Measurements from ENCODE around the gene NRF1. TPM values are rescaled to one million over a fixed set of nuclear protein-coding genes. Genes with fewer than 3 reads are reported as not detected.

NRF1 gene
- total and polyA plus RNA-seq, 4 donors: 4.9 to 23.4 (median 14.3) TPM

DNA sequence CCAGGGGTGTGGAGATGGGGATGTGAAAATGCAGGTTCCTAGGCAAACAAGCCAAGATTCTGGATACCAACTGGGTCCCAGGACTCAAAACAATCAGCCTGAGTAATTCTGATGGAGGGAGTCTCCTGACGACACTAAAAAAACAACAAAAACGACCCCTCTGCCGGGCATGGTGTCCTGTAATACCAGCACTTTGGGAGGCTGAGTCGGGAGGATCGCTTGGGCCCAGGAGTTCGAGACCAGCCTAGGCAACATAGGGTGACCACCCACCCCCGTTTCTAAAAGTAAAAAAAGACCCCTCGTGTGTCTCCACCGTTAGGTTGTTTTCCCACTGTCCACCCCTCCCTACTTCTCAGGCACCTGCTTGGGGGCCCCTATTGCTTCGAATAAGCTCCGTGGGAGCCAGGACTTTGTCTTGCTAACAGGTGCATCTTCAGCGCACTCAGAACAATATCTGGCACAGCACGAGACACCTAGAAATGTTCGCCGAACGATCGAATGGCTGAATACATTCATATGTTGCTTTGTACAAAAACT is 743 bp upstream of the NRF1 start:
- Histone ChIP-seq H3K4me3 (ENCODE audit: low read length in 2 of 2) (peak overlapping the region; percentile 87 to 98), H3K36me3 (ENCODE audit: control insufficient read depth in 1 of 2, insufficient read depth in 2 of 2, low read length in 1 of 2) (no peaks in the 10 kb centered on the region), H3K4me1 (ENCODE audit: control insufficient read depth in 1 of 2, insufficient read depth in 2 of 2, low read length in 2 of 2) (no peaks in the 10 kb centered on the region), H3K27ac (ENCODE audit: low read depth in 1 of 2, low read length in 2 of 2) (peak overlapping the region; percentile 12 to 75), H3K27me3 (ENCODE audit: control insufficient read depth in 1 of 2, insufficient read depth in 2 of 2, low read length in 1 of 2) (no peaks in the 10 kb centered on the region), H3K9me3 (ENCODE audit: control insufficient read depth, low read length) (no peaks in the 10 kb centered on the region)
- DNase-seq (no peak), ATAC-seq (ENCODE audit: low FRiP score) (no peak)
- 8 to 10% methylated on average over 17 of the region's 17 CpGs for WGBS, 2 donors
- intact Hi-C loops (cut with DNase I): loop anchor here in 1 of 2 donors (5.0 to 10.0 kb wide), 2 partner anchors 217 to 386 kb away; partner anchors contain the start of gene AHCYL2

DNA sequence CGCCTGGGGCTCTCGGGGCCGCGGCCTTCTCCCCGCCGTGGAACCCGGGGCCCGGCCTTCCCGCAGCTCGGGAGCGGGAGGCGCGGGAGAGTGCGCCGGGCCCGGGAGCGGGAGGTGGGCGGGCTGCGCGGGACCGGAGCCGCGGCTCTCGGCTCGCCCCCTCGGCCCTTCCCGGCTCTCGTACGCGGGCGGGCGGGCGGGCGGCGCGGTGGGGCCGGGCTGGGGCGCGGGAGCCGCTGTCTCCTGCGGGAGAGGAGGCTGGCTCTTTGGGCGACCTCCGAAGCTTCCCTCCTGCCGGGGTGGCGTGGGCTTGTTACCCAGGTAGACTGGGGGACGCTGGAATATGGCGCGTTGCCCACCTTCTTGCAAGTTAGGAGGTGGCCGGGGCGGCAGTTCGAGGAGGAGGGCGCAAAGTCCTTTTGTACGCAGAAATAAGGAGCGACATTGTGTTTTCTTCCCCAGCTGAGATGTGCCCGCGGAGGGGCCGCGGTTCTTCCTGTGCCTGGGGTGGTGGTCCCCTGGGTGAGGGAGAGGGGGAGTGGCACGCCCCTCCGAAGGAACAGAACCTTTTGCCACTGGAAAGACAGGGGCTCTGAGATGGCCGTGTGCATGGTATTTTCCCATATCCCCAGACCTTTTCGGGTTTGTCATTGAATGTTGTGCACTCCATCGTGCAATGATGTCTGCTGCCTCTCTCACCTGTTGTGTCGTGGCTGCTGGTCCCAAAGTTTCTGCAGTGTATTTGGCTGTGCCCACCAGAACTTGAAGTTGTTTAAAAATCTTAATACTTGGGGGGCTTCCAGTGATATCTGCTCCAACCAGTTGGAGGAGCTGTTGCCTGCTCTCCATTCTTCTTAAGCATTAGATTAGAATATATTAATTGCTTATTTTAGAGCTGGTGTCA is 844 bp downstream of the NRF1 start:
- H3K27ac ChIP-seq (ENCODE audit: low read depth in 1 of 2, low read length in 2 of 2): peak overlapping the region; percentile 73 to 89
- peaks cover 2 to 8% of the 10 kb centered on the region in 2 donors for H3K4me1 ChIP-seq (ENCODE audit: control insufficient read depth in 1 of 2, insufficient read depth in 2 of 2, low read length in 2 of 2)
- no peaks in the 10 kb centered on the region for H3K9me3 ChIP-seq (ENCODE audit: control insufficient read depth, low read length)
- ATAC-seq (ENCODE audit: low FRiP score) (peak; percentile 7), DNase-seq (peak; percentile 69 to 85)
- intact Hi-C loops (cut with DNase I): loop anchor here in 1 of 2 donors (5.0 to 10.0 kb wide), 2 partner anchors 215 to 388 kb away; partner anchors contain the start of gene AHCYL2
- WGBS, 2 donors: 0 to 1% methylated on average over 55 to 64 of the region's 64 CpGs
- H3K27me3 ChIP-seq (ENCODE audit: control insufficient read depth in 1 of 2, insufficient read depth in 2 of 2, low read length in 1 of 2): no peaks in the 10 kb centered on the region
- peak overlapping the region; percentile 87 to 98 for H3K4me3 ChIP-seq (ENCODE audit: low read length in 2 of 2)
- H3K36me3 ChIP-seq (ENCODE audit: control insufficient read depth in 1 of 2, insufficient read depth in 2 of 2, low read length in 1 of 2): no peaks in the 10 kb centered on the region

DNA sequence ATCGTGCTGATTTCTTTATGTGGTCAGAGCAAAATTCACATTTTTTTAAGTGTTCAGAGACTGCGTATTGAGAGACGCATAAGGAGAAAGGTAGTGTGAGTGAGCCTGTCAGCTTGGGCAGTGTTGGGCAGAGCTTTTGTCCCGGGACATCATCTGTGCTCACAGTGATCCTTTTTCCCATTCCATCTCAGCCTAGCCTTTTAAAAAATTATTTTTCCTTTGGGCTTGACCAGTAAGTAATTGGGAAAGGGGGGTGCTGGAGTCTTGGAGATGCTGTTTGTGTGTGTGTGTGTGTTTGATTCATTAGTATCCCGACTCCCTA is 1.5 kb downstream of the NRF1 start:
- Histone ChIP-seq H3K4me1 (ENCODE audit: control insufficient read depth in 1 of 2, insufficient read depth in 2 of 2, low read length in 2 of 2) (peaks cover 6 to 10% of the 10 kb centered on the region in 2 donors), H3K27me3 (ENCODE audit: control insufficient read depth in 1 of 2, insufficient read depth in 2 of 2, low read length in 1 of 2) (no peaks in the 10 kb centered on the region), H3K4me3 (ENCODE audit: low read length in 2 of 2) (peak overlapping the region; percentile 87 to 98), H3K9me3 (ENCODE audit: control insufficient read depth, low read length) (no peaks in the 10 kb centered on the region), H3K27ac (ENCODE audit: low read depth in 1 of 2, low read length in 2 of 2) (no peak overlapping the region), H3K36me3 (ENCODE audit: control insufficient read depth in 1 of 2, insufficient read depth in 2 of 2, low read length in 1 of 2) (no peaks in the 10 kb centered on the region)
- 9 to 14% methylated on average over 5 of the region's 5 CpGs for WGBS, 2 donors
- DNase-seq (no peak), ATAC-seq (ENCODE audit: low FRiP score) (no peak)
- intact Hi-C loops (cut with DNase I): loop anchor here in 1 of 2 donors (5.0 to 10.0 kb wide), 2 partner anchors 214 to 388 kb away; partner anchors contain the start of gene AHCYL2

DNA sequence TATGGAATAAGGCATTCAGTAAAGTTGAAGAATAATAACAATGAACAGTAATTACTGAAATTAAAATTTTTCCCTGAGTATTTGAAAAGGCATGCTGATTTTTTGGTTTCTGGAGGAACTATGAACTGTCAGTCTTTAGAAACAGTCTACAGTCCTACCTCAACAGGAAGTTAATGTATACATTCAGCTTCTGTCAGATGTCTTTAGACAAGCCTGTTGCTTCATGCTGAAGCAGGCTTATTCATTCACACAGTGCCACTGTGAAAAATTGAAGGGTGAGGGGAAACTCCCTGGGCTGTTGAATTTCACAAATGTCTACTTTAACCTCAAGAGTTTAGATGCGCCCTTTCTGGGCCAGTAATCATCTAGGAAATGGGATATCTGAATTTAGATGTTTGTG is 3.5 kb downstream of the NRF1 start:
- H3K4me1 ChIP-seq (ENCODE audit: control insufficient read depth in 1 of 2, insufficient read depth in 2 of 2, low read length in 2 of 2): peaks cover 6 to 10% of the 10 kb centered on the region in 2 donors
- intact Hi-C loops (cut with DNase I): loop anchor here in 1 of 2 donors (10.0 kb wide), 1 partner anchor 390 kb away; the partner anchor contains the start of gene AHCYL2

GRCh38 chr7:129616530-129616929 is 5.0 kb downstream of the NRF1 start:
- intact Hi-C loops (cut with DNase I): loop anchor here in 1 of 2 donors (10.0 kb wide), 1 partner anchor 392 kb away; the partner anchor contains the start of gene AHCYL2
- 69% methylated on average over 4 of the region's 4 CpGs for WGBS, 2 donors
- no peak for DNase-seq
- ATAC-seq (ENCODE audit: low FRiP score): no peak
- Histone ChIP-seq H3K4me1 (ENCODE audit: control insufficient read depth in 1 of 2, insufficient read depth in 2 of 2, low read length in 2 of 2) (peaks cover 6 to 10% of the 10 kb centered on the region in 2 donors), H3K27me3 (ENCODE audit: control insufficient read depth in 1 of 2, insufficient read depth in 2 of 2, low read length in 1 of 2) (no peaks in the 10 kb centered on the region), H3K27ac (ENCODE audit: low read depth in 1 of 2, low read length in 2 of 2) (no peak overlapping the region), H3K4me3 (ENCODE audit: low read length in 2 of 2) (no peak overlapping the region), H3K36me3 (ENCODE audit: control insufficient read depth in 1 of 2, insufficient read depth in 2 of 2, low read length in 1 of 2) (no peaks in the 10 kb centered on the region), H3K9me3 (ENCODE audit: control insufficient read depth, low read length) (no peaks in the 10 kb centered on the region)

More for the DNA sequence above, 3.5 kb downstream of the NRF1 start:
- Histone ChIP-seq H3K36me3 (ENCODE audit: control insufficient read depth in 1 of 2, insufficient read depth in 2 of 2, low read length in 1 of 2) (no peaks in the 10 kb centered on the region), H3K27ac (ENCODE audit: low read depth in 1 of 2, low read length in 2 of 2) (no peak overlapping the region), H3K4me3 (ENCODE audit: low read length in 2 of 2) (no peak overlapping the region), H3K27me3 (ENCODE audit: control insufficient read depth in 1 of 2, insufficient read depth in 2 of 2, low read length in 1 of 2) (no peaks in the 10 kb centered on the region), H3K9me3 (ENCODE audit: control insufficient read depth, low read length) (no peaks in the 10 kb centered on the region)
- WGBS, 2 donors: 91 to 94% methylated on average over 1 of the region's 1 CpG
- ATAC-seq (ENCODE audit: low FRiP score): no peak
- no peak for DNase-seq

- no peaks in the 10 kb centered on the region for H3K27me3 ChIP-seq (ENCODE audit: control insufficient read depth in 1 of 2, insufficient read depth in 2 of 2, low read length in 1 of 2)
- DNase-seq: no peak
- H3K27ac ChIP-seq (ENCODE audit: low read depth in 1 of 2, low read length in 2 of 2): no peak overlapping the region
- H3K4me1 ChIP-seq (ENCODE audit: control insufficient read depth in 1 of 2, insufficient read depth in 2 of 2, low read length in 2 of 2): peaks cover 6 to 10% of the 10 kb centered on the region in 2 donors
- H3K4me3 ChIP-seq (ENCODE audit: low read length in 2 of 2): no peak overlapping the region
- 94 to 95% methylated on average over 3 of the region's 3 CpGs for WGBS, 2 donors
- ATAC-seq (ENCODE audit: low FRiP score): no peak
- no peaks in the 10 kb centered on the region for H3K9me3 ChIP-seq (ENCODE audit: control insufficient read depth, low read length)
- intact Hi-C loops (cut with DNase I): loop anchor here in 1 of 2 donors (10.0 kb wide), 1 partner anchor 392 kb away; the partner anchor contains the start of gene AHCYL2
- H3K36me3 ChIP-seq (ENCODE audit: control insufficient read depth in 1 of 2, insufficient read depth in 2 of 2, low read length in 1 of 2): no peaks in the 10 kb centered on the region
These were observed 5.7 kb downstream of the NRF1 start for GRCh38 chr7:129617178-129617577.

DNA sequence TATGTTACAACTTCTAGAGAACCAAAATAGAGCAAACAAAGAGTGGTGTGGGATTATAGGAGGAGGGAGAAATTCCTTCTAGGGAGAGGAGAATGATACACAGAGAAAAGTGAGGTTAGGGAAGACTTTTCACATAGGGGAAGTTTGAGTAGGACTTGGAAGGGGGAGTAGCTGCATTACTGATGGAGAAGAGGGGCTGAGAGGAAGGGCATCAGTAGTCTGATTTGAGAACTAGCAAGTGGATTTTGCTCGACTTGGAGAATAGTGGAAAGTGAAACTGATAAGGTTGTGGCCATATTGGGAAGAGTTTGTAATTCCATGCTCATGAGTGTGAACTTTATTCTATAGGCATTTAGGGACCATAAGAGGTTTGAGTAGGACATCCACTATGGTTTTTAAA is 6.1 kb downstream of the NRF1 start:
- 44 to 50% methylated on average over 1 of the region's 1 CpG for WGBS, 2 donors
- intact Hi-C loops (cut with DNase I): loop anchor here in 1 of 2 donors (10.0 kb wide), 1 partner anchor 393 kb away; the partner anchor contains the start of gene AHCYL2
- no peak overlapping the region for H3K4me3 ChIP-seq (ENCODE audit: low read length in 2 of 2)
- no peaks in the 10 kb centered on the region for H3K36me3 ChIP-seq (ENCODE audit: control insufficient read depth in 1 of 2, insufficient read depth in 2 of 2, low read length in 1 of 2)
- no peaks in the 10 kb centered on the region for H3K9me3 ChIP-seq (ENCODE audit: control insufficient read depth, low read length)
- DNase-seq (no peak), ATAC-seq (ENCODE audit: low FRiP score) (no peak)
- no peak overlapping the region for H3K27ac ChIP-seq (ENCODE audit: low read depth in 1 of 2, low read length in 2 of 2)
- peaks cover 6 to 10% of the 10 kb centered on the region in 2 donors for H3K4me1 ChIP-seq (ENCODE audit: control insufficient read depth in 1 of 2, insufficient read depth in 2 of 2, low read length in 2 of 2)
- no peaks in the 10 kb centered on the region for H3K27me3 ChIP-seq (ENCODE audit: control insufficient read depth in 1 of 2, insufficient read depth in 2 of 2, low read length in 1 of 2)

- DNase-seq (no peak), ATAC-seq (ENCODE audit: low FRiP score) (no peak)
- no peaks in the 10 kb centered on the region for H3K36me3 ChIP-seq (ENCODE audit: control insufficient read depth in 1 of 2, insufficient read depth in 2 of 2, low read length in 1 of 2)
- H3K27me3 ChIP-seq (ENCODE audit: control insufficient read depth in 1 of 2, insufficient read depth in 2 of 2, low read length in 1 of 2): no peaks in the 10 kb centered on the region
- intact Hi-C loops (cut with DNase I): no loop called here
- H3K9me3 ChIP-seq (ENCODE audit: control insufficient read depth, low read length): no peaks in the 10 kb centered on the region
- H3K4me1 ChIP-seq (ENCODE audit: control insufficient read depth in 1 of 2, insufficient read depth in 2 of 2, low read length in 2 of 2): peaks cover 0 to 1% of the 10 kb centered on the region in 2 donors
- no peak overlapping the region for H3K4me3 ChIP-seq (ENCODE audit: low read length in 2 of 2)
- H3K27ac ChIP-seq (ENCODE audit: low read depth in 1 of 2, low read length in 2 of 2): no peak overlapping the region
- 93 to 95% methylated on average over 3 of the region's 3 CpGs for WGBS, 2 donors
These were observed 15.4 kb downstream of the NRF1 start for GRCh38 chr7:129626896-129627295.

Measured in aorta (tissue), 5 donors.